IMR-90 (cell line): ENCODE results near the gene SOX6.

Experiments used
- BHLHE40 ChIP-seq: fragments of 150-350 bp; IDR thresholded peaks from 2 replicates; pipeline ENCODE4 v1.6.1; 2016; ENCODE audit warnings: mild to moderate bottlenecking, low read depth, low read length
- CEBPB ChIP-seq: IDR thresholded peaks from 2 replicates; pipeline ENCODE4 v1.6.1; 2012; ENCODE audit warnings: low read depth, low read length, improper control_type of control experiment
- CTCF ChIP-seq: conservative IDR thresholded peaks from 2 replicates; pipeline ENCODE4 v1.5.1; 2012; ENCODE audit warnings: mild to moderate bottlenecking, low read depth, low read length, improper control_type of control experiment
- ELK1 ChIP-seq: fragments of 150-350 bp; IDR thresholded peaks from 2 replicates; pipeline ENCODE4 v1.6.1; 2016; ENCODE audit warnings: low read depth, mild to moderate bottlenecking, low read length, moderate library complexity, borderline replicate concordance
- FOS ChIP-seq: fragments of 150-350 bp; IDR thresholded peaks from 2 replicates; pipeline ENCODE4 v1.6.1; 2016; ENCODE audit warnings: low read depth, low read length
- MAFK ChIP-seq: IDR thresholded peaks from 2 replicates; pipeline ENCODE4 v1.6.1; 2012; ENCODE audit warnings: low read depth, low read length, improper control_type of control experiment
- MAZ ChIP-seq: IDR thresholded peaks from 2 replicates; pipeline ENCODE4 v1.6.1; 2012; ENCODE audit warnings: low read depth, mild to moderate bottlenecking, low read length, improper control_type of control experiment, moderate library complexity, borderline replicate concordance
- MXI1 ChIP-seq: IDR thresholded peaks from 2 replicates; pipeline ENCODE4 v1.6.1; 2012; ENCODE audit warnings: low read depth, mild to moderate bottlenecking, low read length, moderate library complexity, borderline replicate concordance
- NFE2L2 ChIP-seq: fragments of 150-350 bp; IDR thresholded peaks from 2 replicates; pipeline ENCODE4 v1.6.1; 2016; ENCODE audit warnings: low read depth, mild to moderate bottlenecking, low read length
- POLR2A ChIP-seq: IDR thresholded peaks from 2 replicates; pipeline ENCODE4 v1.6.1; 2012; ENCODE audit warnings: mild to moderate bottlenecking, low read depth, low read length
- RAD21 ChIP-seq: IDR thresholded peaks from 2 replicates; pipeline ENCODE4 v1.6.1; 2012; ENCODE audit warnings: low read length, improper control_type of control experiment
- RCOR1 ChIP-seq: IDR thresholded peaks from 2 replicates; pipeline ENCODE4 v1.6.1; 2012; ENCODE audit warnings: mild to moderate bottlenecking, low read length, improper control_type of control experiment; ENCODE audit not compliant: insufficient replicate concordance
- SMC3 ChIP-seq: fragments of 150-350 bp; IDR thresholded peaks from 2 replicates; pipeline ENCODE4 v1.6.1; 2016; ENCODE audit warnings: low read depth, mild to moderate bottlenecking, antibody characterized with exemption, low read length, moderate library complexity

- no peak for TF ChIP-seq CTCF
- no peak for TF ChIP-seq CEBPB
- no peak for TF ChIP-seq MAZ
- no peak for TF ChIP-seq MAFK
- TF ChIP-seq RCOR1, result no peak
- TF ChIP-seq RAD21, result no peak
- TF ChIP-seq POLR2A, result no peak
- TF ChIP-seq MXI1, result no peak
- TF ChIP-seq FOS, result no peak
- no peak for TF ChIP-seq ELK1
- no peak for TF ChIP-seq SMC3
- no peak for TF ChIP-seq BHLHE40
- TF ChIP-seq NFE2L2, result no peak
Measured at GRCh38 chr11:16136792-16137390, 219.5 kb downstream of the SOX6 start.
